GM12878 (cell line): ENCODE data around the gene CAV2. TPM values are rescaled to one million over a fixed set of nuclear protein-coding genes. Genes with fewer than 3 reads are reported as not detected.

Experiments
- ATAC-seq: fragments of 200-7000 bp; cut with Tn5 transposase; 3 replicates; pipeline ENCODE4 v1.9.1; 2020; ENCODE audit warnings: mild to moderate bottlenecking, moderate library complexity
- BruUV-seq: library from RNA; stranded (reverse); fragments of 400-500 nt; replicated peaks from 2 replicates; lab custom pipeline; 2021; lab: Mats Ljungman, UMichigan
- CTCF ChIA-PET: fragments of 300-600 bp; sonication (Branson Sonifier 250); formaldehyde crosslinking; extraction: SDS; loops from one replicate; lab custom pipeline; 2021; ENCODE audit warnings: inconsistent platforms; lab: Yijun Ruan, JAX
- POLR2A ChIA-PET: fragments of 350-600 bp; formaldehyde crosslinking; extraction: SDS; loops from one replicate; lab custom pipeline; 2021; ENCODE audit warnings: inconsistent platforms; lab: Charles Lee
- RAD21 ChIA-PET: fragments of 300-600 bp; sonication (Branson Sonifier 250); formaldehyde crosslinking; loops from one replicate; lab custom pipeline; 2023; ENCODE audit warnings: antibody characterized with exemption; ENCODE audit not compliant: unreplicated experiment; lab: Charles Lee
- SMC1A ChIA-PET: fragments of 300-600 bp; sonication (Branson Sonifier 250); formaldehyde crosslinking; loops from one replicate; lab custom pipeline; 2023; ENCODE audit not compliant: unreplicated experiment, uncharacterized antibody; lab: Charles Lee
- DNase-seq: peaks from one replicate; pipeline ENCODE4 v3.0.0-alpha.2; 2011; ENCODE audit warnings: low read depth, low spot score
- FAIRE-seq: peaks from 3 replicates; lab custom pipeline; 2011; peaks lifted over from hg19 to GRCh38; lab: Jason Lieb, UNC
- H2AFZ ChIP-seq: 2 replicates; pipeline ENCODE4 v1.6.0; 2011; ENCODE audit warnings: low read depth, low read length, control low read depth; ENCODE audit not compliant: control insufficient read depth
- H3K27ac ChIP-seq: 2 replicates; pipeline ENCODE4 v1.5.1; 2011; ENCODE audit warnings: control low read depth; ENCODE audit not compliant: control insufficient read depth, insufficient read depth
- H3K27me3 ChIP-seq, 2 experiments: replicated peaks in 1 of 2; 2 replicates each; pipeline versions ENCODE4 v1.6.0 to v1.6.1; 2011; ENCODE audit warnings: low read length in 1 of 2; ENCODE audit not compliant: control insufficient read depth in 2 of 2, insufficient read depth in 2 of 2
- H3K36me3 ChIP-seq, 2 experiments: 2 replicates each; pipeline ENCODE4 v1.5.1; 2011; ENCODE audit warnings: low read length in 1 of 2; ENCODE audit not compliant: control insufficient read depth in 2 of 2, insufficient read depth in 2 of 2
- H3K4me1 ChIP-seq: 2 replicates; pipeline ENCODE4 v1.6.1; 2011; ENCODE audit warnings: mild to moderate bottlenecking, low read length, moderate library complexity, mixed read lengths; ENCODE audit not compliant: control insufficient read depth, insufficient read depth
- H3K4me2 ChIP-seq: 2 replicates; pipeline ENCODE4 v1.6.0; 2011; ENCODE audit warnings: control low read depth; ENCODE audit not compliant: control insufficient read depth, insufficient read depth
- H3K4me3 ChIP-seq: fragments of 200-600 bp; sonication (generic); 2 replicates; pipeline ENCODE4 v1.5.1; 2016
- H3K79me2 ChIP-seq: 2 replicates; pipeline ENCODE4 v1.6.0; 2011; ENCODE audit warnings: low read length; ENCODE audit not compliant: control insufficient read depth, insufficient read depth
- H3K9ac ChIP-seq: 2 replicates; pipeline ENCODE4 v1.8.0; 2011; ENCODE audit warnings: low read length, control low read depth, mixed read lengths; ENCODE audit not compliant: control insufficient read depth, insufficient read depth
- H3K9me3 ChIP-seq: replicated peaks from 3 replicates; pipeline ENCODE4 v1.5.1; 2011; ENCODE audit warnings: mild to moderate bottlenecking, low read length; ENCODE audit not compliant: control insufficient read depth, insufficient read depth
- H4K20me1 ChIP-seq: 2 replicates; pipeline ENCODE4 v1.6.0; 2011; ENCODE audit not compliant: control insufficient read depth, insufficient read depth
- CBFB ChIP-seq: IDR thresholded peaks from 2 replicates; pipeline ENCODE4 v1.6.1; 2016; ENCODE audit warnings: antibody characterized with exemption, low read depth
- CHD1 ChIP-seq: IDR thresholded peaks from 2 replicates; pipeline ENCODE4 v1.6.1; 2012; ENCODE audit warnings: low read depth, low read length, improper control_type of control experiment
- MAX ChIP-seq: IDR thresholded peaks from 2 replicates; pipeline ENCODE4 v1.6.1; 2012; ENCODE audit warnings: low read depth, low read length, improper control_type of control experiment
- MYC ChIP-seq: IDR thresholded peaks from 2 replicates; pipeline ENCODE4 v1.6.1; 2011; ENCODE audit warnings: mild to moderate bottlenecking, low read length, moderate library complexity, inconsistent platforms; ENCODE audit not compliant: insufficient read depth, insufficient replicate concordance, insufficient read length, severe bottlenecking
- NFIC ChIP-seq: IDR thresholded peaks from 2 replicates; pipeline ENCODE4 v1.6.1; 2012; ENCODE audit warnings: low read depth, mild to moderate bottlenecking, inconsistent platforms, low read length, moderate library complexity
- NFYB ChIP-seq: IDR thresholded peaks from 2 replicates; pipeline ENCODE4 v1.6.1; 2011; ENCODE audit warnings: low read depth, mild to moderate bottlenecking, low read length, improper control_type of control experiment, moderate library complexity; ENCODE audit not compliant: insufficient read depth
- POLR2A ChIP-seq: IDR thresholded peaks from 2 replicates; pipeline ENCODE4 v1.6.1; 2011; ENCODE audit warnings: low read depth, mild to moderate bottlenecking, low read length
- RAD51 ChIP-seq: fragments of 450-650 bp; IDR thresholded peaks from 2 replicates; pipeline ENCODE4 v1.6.1; 2016; ENCODE audit warnings: moderate library complexity, mild to moderate bottlenecking, inconsistent platforms
- SPI1 ChIP-seq: IDR thresholded peaks from 2 replicates; pipeline ENCODE4 v1.6.1; 2011; ENCODE audit warnings: low read depth, mild to moderate bottlenecking, low read length, moderate library complexity, borderline replicate concordance; ENCODE audit not compliant: insufficient read depth
- SUZ12 ChIP-seq: fragments of 200-600 bp; sonication (generic); IDR thresholded peaks from one replicate; pipeline ENCODE4 v1.6.1; 2018; ENCODE audit warnings: antibody characterized with exemption, mild to moderate bottlenecking; ENCODE audit not compliant: unreplicated experiment
- WGBS: methylation state at CpG from one replicate; pipeline ENCODE4 v1.1.6; 2016; ENCODE audit warnings: low lambda C conversion rate; ENCODE audit not compliant: insufficient replicate concordance, insufficient coverage; ENCODE audit errors: missing lambda C conversion rate; 5-methylcytosine and 5-hydroxymethylcytosine counted together
- in situ Hi-C: fragments of 300-500 bp; cut with MboI; formaldehyde crosslinking; loops from 9 replicates; pipeline ENCODE4 v1.14.3; 2018; ENCODE audit warnings: mixed read lengths
- intact Hi-C: fragments of 100-400 bp; cut with micrococcal nuclease; formaldehyde crosslinking; loops from one replicate; pipeline ENCODE4 v1.14.2; 2022; ENCODE audit not compliant: unreplicated experiment
- polyA plus RNA-seq, 11 experiments: library from polyadenylated mRNA; depleted of rRNA in 4 of 11; unstranded in 6 of 11; stranded (reverse) in 5 of 11; fragments of >200 nt; fragmentation: Nextera tagmentation in 4 of 11; fragmentation: Illumina TruSeq in 1 of 11; extraction: Ambion mirVana in 4 of 11; extraction: Trizol in 1 of 11; gene quantifications; 1 replicate in 1 of 11; 2 replicates in 10 of 11; pipeline versions ENCODE4 v1.2.1 to v1.2.3, GENCODE V29; 2011 to 2016; ENCODE audit warnings: inconsistent platforms in 2 of 11, missing spikeins in 2 of 11, low read depth in 1 of 11
- total RNA-seq, 4 experiments: library from RNA; depleted of rRNA in 3 of 4; stranded (reverse); fragments of >200 nt in 3 of 4; fragmentation: Illumina TruSeq in 1 of 4; extraction: Trizol in 1 of 4; gene quantifications; 2 replicates each; pipeline versions ENCODE4 v1.2.1 to v1.2.3, GENCODE V29; 2013 to 2021

The CAV2 gene
- total and polyA plus RNA-seq, 10 of the 15 experiments (the other 5 are each of a cell fraction or from before 2014, with no cell fraction given), result 0.77 to 11.4 (median 2.5) TPM

GRCh38 chr7:116551692-116552091 is 52.2 kb downstream of the CAV2 start:
- TF ChIP-seq RAD51 (no peak), POLR2A (no peak), SPI1 (peak; percentile 68), CHD1 (no peak), MYC (no peak), CBFB (no peak)
- H3K4me2 ChIP-seq, result no peak overlapping the region
- intact Hi-C loops (no loop called here), in situ Hi-C loops (no loop called here)
- 64% methylated on average over 5 of the region's 5 CpGs for WGBS
- CTCF ChIA-PET, result interaction anchor here (1.2 to 1.5 kb wide), 2 partner anchors 31 to 37 kb away, joined by 4 read pairs; no protein-coding TSS in a partner anchor
- DNase-seq, result no peak
- H3K4me3 ChIP-seq, result no peak overlapping the region
- POLR2A ChIA-PET, result no interaction called here
- H3K36me3 ChIP-seq, result no peaks in the 10 kb centered on the region
- H3K9me3 ChIP-seq, result no peaks in the 10 kb centered on the region
- SMC1A ChIA-PET, result interaction anchor here (0.8 to 1.2 kb wide), 5 partner anchors 9 to 39 kb away, joined by 3 read pairs; no protein-coding TSS in a partner anchor
- no peaks in the 10 kb centered on the region for H3K27me3 ChIP-seq
- H3K9ac ChIP-seq, result no peak overlapping the region
- H3K79me2 ChIP-seq, result no peaks in the 10 kb centered on the region
- no peak for FAIRE-seq
- RAD21 ChIA-PET, result no interaction called here
- H3K27ac ChIP-seq, result no peak overlapping the region
- H3K4me1 ChIP-seq, result peaks cover 14% of the 10 kb centered on the region
- no peak overlapping the region for H2AFZ ChIP-seq
- no peaks in the 10 kb centered on the region for H4K20me1 ChIP-seq
- no TSS peak for BruUV-seq
- ATAC-seq, result peak; percentile 32; the same call in 1 of the 3 replicates

- ChIA-PET SMC1A (interaction anchor here (0.8 to 1.2 kb wide), 3 partner anchors 21 to 39 kb away, joined by 3 read pairs; no protein-coding TSS in a partner anchor), RAD21 (no interaction called here), POLR2A (no interaction called here), CTCF (no interaction called here)
- in situ Hi-C loops, result no loop called here
- Histone ChIP-seq H3K79me2 (no peaks in the 10 kb centered on the region), H3K36me3 (no peaks in the 10 kb centered on the region), H3K27ac (no peak overlapping the region), H3K4me3 (no peak overlapping the region), H3K9me3 (no peaks in the 10 kb centered on the region), H3K9ac (no peak overlapping the region), H3K4me1 (peaks cover 14% of the 10 kb centered on the region)
- no TSS peak for BruUV-seq
- WGBS, result 36% methylated on average over 1 of the region's 1 CpG
- ATAC-seq (no peak), DNase-seq (no peak), FAIRE-seq (no peak)
- intact Hi-C loops, result no loop called here
- TF ChIP-seq NFYB (peak; percentile 67), SUZ12 (no peak), NFIC (no peak), MAX (no peak)
- TF ChIP-seq, all 136 proteins: peak for 1
- Histone ChIP-seq H3K4me2 (no peak overlapping the region), H4K20me1 (no peaks in the 10 kb centered on the region), H2AFZ (no peak overlapping the region), H3K27me3 (no peaks in the 10 kb centered on the region)
Measured at GRCh38 chr7:116552602-116553001, 53.1 kb downstream of the CAV2 start.
